RKO (cell line): ENCODE results near the gene PDZRN4.

Experiments
- DNase-seq: peaks from one replicate; pipeline ENCODE4 v3.0.0-alpha.2; 2016; ENCODE audit warnings: low spot score

Gene PDZRN4

DNA sequence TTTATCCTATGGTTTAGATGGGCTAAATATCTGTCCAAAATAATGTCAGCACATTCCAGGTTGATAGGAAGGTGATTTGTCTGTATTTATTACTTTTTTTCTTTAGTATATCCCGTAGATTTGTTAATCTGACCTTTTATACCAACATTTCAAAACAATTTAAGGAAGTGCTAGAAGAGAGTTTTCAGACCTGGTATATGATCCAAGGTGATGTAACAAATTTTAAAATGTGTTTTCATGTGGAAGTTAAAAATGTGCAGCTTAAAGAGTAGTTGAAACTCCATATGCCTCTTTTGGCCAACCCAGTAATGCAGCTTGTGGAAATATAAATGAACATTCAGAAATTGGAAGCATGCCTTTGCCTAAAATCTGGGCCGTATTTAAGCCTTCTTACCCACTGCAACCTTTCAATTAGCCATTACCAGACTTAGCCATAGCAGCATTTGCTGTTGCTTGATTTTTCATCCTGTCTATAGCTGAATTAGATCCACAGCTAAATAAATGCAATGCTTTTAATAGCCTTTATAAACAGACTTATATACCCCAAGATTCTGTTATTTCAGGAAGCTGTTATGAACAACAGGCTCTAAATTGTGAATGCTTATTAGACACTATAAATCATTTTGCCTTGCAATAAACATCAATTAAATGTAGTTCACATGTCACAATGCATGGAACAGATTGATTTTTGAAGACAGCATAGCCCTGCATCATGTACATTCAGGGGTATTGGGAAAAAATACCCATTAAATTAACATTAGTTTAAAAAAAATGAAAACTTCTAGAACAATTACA is 271.2 kb downstream of the PDZRN4 start:
- no peak for DNase-seq

DNA sequence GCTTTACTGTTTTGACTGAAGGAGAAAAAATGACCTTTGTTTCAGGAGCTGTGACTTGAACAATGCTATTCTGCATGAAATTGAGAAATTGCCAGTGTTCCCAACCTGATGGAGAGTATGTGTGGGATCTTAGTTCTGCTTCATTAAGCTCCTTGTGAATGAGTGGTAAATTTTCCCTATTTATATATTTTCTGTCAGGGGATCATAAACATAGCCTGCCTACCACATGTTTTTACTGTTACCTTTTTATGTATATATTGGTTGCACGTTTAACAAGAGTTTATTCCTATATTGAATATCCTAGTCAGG is 271.7 kb downstream of the PDZRN4 start:
- no peak for DNase-seq

DNA sequence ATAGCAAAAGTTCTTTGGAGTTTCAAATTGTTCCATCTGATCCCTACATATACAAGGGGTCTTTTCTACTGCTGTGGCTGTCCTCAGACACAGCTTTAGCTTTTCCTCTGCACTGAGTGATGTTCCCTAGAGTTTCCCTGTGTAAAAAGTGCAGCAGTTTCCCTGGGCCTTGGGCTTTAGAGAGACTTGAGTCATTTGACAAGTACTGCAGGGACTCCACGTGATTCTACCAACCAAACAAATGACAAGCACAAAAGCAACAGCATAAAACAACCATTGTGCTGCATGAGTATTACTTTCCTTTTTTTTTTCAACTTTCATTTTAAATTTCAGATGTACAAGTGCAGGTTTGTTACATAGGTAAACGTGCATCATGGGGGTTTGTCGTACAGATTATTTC is 272.8 kb downstream of the PDZRN4 start:
- DNase-seq = no peak

DNA sequence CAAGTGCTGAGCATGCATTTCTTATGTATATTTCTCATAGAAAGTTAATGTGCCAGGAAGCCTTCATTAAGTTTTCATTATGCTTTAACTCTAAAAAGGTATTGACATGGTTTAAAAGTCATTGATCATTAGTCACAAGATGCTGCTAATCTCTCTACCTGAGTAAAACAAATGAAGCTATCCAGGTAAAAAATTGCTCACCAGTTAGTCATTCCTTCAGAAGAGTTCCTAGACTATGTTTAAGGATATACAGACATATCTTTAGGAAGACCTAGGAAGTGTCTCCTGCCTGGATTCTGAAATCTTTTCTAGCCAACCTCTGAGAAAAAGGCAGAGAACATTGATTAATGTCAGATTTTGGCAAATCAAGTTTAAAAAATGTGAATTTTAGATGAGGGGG is 274.2 kb downstream of the PDZRN4 start:
- DNase-seq = no peak

DNA sequence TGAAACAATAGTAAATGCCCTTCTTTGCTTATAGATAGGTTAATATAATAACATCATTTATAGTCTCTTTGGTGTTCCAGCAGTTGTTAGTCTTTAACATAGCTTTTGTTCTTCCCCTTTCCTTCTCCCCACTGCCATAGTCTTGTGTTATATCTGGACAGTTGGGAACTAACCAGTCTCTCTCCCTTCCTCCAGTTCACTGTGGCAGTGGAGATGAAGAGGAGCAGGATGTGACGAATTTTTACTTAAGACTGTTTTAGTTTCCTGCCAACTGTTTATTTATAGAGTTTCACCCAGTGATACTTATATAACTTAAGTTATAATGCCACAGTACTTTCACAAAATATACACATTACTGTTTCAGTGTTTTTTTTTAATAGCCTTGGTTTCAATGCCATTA is 277.4 kb downstream of the PDZRN4 start:
- no peak for DNase-seq

DNA sequence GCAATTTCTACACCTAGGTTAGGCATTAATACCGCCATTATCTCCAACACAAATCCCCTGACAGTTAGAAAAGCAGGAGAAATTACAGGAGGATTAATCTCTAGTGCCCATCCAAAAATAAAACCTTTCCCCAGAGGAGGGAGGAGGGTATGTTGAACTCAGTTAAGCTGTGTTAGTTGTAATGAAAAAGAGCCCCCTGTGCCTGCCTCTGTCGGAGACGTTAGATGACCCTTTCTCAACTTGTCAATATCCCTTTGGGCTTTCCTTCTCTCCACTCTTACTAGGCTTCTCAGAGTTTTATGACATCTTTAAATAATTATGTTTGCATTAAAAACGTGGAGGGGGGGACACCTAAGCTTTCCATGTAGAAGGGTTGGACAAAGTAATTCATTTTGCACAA is 278.2 kb downstream of the PDZRN4 start:
- no peak for DNase-seq

DNA sequence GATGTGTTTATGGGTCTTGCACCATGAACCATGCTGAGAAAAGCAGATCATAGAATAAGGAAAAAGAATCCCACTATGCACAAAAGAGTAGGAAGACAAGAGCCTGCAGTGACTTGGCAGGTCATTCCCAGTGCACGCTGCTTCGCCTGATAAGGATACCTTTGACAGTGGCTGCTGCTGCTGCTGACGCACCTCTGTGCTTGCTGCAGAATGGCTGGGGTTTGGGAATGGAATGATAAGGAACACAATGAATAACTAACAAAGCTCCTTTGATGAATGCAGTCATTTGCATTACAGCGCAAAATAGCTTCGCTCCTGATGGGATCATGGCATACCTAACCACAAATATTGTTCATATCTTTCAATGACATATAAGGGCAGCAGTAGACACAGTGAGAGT is 278.7 kb downstream of the PDZRN4 start:
- no peak for DNase-seq

DNA sequence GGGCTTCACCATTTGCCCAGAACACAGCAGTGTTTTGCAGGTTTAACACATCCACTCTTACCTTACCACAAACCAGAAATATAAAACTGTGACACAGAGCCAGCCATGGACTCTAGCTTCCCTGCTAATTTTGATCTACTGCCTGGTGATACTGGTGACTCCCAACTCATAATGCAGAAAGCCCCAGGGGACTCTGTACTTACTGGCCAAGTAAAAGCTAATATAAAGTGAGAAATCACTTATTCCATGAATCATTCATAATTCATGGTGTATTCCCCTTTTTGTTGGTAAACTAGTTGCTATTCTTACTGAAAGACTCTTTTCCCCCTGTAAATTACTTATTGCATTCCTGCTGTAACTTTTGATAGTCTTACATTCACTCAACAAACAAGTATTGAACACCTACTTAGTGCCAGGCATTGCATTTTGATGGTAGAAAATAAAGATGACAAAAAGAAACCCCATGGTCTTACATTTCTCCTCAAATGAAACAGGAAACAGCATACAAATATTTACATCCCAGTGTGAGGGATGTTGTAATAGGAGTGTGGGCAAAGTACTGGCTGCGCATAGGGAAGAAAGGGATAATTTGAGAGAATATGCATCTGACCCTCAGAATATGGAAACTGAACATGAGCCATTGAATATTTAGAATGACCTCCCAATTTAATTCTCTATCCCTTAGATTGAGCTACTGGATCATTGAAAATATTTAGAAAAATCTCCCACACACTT is 279.6 kb downstream of the PDZRN4 start:
- DNase-seq = no peak

DNA sequence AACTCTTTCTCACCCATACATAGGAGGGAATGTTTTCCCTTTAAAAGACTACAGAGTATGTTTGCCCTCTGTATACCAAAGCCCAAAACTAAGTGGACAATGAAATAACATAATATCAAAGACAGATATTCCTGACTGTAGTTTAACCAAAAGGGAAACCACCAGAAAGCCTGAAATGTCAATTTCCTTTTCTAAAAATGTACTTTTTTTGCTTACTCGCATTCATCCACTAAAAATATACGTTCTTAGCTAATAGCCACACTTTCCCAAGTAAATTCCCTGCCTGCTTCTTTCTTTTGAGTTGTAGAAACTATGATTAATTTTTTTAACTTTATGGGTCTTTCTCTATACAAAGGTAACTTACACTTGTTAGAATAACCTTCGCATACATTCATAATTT is 280.2 kb downstream of the PDZRN4 start:
- DNase-seq = no peak

DNA sequence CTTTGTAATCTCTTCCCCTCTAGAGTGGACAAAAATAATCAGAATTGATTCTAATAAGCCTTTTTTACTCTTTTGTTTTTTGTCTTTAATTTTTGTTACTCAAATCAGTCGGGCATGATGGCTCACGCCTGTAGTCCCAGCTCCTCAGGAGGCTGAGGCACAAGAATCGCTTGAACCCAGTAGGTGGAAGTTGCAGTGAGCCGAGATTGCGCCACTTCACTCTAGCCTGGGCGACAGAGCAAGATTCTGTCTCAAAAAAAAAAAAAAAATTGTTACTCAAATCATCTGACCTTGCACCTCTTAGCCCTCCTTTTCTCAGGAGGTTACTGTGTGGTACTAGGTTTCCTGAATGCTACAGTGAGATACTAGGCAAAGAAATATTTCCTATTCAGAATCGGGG is 280.6 kb downstream of the PDZRN4 start:
- DNase-seq = no peak

DNA sequence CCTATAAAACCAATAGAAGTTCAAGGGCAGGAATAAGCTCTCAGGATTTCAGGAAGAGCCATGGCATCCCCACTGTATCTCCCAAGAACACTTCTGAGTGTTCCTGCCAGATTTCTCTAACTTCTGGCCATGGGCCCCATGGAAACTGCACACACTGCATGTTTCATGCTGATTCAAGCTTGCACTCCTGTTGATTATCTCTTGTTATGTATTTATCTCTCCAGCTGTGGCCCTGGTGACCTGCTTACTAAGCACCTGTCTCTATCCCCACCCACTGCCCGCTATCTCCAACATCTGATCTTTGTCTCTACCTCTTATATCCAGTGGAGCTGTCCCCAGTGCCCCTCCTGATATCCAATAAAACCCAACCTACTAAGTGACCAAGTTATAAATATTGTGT is 285.3 kb downstream of the PDZRN4 start:
- DNase-seq = no peak

DNA sequence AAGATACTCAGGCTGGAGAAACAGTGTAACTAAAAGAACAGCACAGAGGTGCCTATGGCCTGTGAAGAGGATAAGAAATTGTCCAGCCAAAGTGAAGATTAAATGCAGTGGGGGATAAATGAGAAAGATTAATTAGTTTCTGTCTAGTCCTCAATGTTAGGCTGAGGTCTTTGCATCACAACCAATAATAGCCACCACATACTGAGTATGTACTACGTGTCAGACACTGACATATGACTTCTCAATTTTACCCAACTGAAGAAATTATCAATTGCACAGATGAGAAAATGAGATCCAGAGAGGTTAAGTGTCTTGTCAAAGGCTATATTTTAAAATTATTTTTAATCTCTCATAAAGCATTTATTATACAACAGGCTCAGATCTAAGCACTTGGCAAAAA is 285.9 kb downstream of the PDZRN4 start:
- DNase-seq = no peak

DNA sequence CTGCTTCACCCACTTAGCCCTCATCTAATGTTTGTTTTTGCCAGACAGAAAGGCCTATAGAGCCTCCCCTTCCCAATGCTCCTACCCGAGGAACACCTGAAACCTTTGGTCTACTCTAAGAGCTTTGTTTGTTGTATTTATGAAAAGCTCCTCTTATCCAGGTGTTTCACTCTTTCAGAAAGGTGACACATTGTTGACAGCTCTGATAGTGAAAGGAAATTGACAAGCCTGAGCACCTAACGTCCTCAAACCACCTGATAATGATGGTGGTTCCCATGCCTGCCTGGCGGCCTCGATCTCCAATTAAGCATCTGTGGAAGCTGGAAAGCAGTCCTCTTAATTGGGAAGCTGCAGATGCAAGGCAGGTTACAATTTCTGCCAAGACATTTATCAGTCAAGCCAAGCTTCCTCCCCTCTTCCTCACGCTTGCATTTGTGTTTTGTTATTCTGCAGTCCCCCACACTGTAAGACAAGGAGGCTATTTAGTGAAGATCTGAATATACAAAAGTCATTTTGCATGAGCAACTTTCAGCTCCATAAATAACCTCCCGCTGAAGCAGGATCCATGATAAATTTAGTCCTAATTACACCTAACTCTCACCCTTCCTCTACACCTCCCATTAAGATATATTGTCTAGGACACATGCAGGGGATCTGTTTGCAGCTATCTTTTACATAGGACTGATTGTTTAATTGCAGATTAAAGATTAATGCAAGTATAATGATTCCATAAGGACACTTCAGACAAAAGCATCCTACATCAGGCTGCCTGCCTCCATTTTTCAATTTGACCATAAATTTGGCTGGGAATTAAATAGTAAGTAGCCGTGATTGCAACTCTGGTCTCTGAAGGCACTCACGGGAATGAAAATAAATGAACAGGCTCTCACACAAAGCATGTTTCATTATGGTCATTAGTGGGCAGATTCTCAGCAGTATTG is 288.6 kb downstream of the PDZRN4 start:
- no peak for DNase-seq

DNA sequence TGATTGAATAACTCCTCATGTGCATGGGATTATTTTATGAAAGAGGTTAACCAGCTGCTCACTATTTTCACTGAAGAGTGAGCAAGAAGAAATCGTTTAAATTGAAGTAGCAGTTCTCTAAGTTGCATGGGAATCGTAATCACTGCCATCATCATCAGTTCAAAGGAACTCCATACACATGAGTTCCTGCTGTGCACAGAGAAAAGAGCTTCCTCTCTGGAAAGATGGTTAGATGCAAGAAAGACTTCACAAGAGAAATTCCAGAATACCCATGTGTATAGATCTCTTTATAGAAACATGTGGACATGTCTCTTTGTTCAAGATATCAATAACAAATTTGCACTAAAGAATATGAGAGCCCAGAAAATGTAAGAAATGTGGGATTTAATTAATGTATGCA is 291.3 kb downstream of the PDZRN4 start:
- no peak for DNase-seq

DNA sequence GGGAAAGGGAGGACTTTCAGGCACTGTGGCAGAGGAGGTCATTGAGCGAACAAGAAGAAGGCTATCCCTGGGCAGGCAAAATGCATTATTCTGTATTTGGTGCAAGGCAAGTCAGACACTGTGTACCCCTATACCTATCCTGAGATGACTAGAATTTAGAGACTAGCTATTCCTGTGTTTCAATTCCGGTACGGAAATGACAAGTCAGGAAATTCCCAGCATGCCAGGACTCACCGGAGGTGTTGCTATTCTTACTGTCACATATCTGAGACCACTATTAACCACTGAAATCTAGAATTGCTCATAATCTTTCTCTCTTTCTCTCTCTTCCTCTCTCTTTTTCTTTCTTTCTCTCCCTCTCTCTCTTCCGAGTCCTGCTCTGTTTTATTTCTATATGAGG is 297.1 kb downstream of the PDZRN4 start:
- DNase-seq = no peak

DNA sequence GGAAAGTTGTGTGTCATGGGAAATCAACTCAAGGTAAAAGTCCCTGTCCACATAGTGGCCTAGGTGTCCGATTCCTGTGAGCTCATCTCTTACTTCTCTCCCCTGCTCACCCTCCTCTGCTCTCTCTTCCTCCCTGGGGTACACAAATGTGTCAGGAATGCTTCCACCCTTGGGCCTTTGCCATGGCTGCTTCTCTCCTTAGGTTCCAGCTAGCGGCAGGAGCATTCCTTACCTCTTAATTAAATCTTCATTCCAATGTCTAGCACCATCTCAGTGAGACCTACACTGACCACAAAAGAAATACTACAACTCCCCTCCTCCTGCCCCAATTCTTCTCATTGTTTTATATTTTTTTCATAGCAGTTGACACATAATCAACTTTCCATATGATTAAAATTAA is 298.6 kb downstream of the PDZRN4 start:
- DNase-seq = no peak

DNA sequence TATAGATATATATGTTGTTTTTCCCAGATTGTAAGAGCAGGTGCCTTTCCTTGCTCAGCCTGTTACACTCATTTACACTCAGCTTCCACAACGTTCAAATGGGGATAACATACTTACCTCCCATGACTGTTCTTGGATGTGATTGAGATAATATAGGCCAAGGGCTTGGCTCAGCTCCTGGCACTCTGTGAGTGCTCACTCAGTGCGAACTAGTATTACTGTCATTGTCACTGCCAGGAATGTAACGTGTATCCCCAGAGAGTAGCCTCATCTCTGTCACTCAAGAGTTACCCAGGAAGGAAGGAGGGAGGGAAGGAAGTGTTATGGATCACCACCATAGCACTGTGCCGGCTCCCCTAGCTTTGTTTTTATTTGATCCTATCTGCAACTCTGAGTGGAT is 307.9 kb downstream of the PDZRN4 start:
- DNase-seq = no peak

DNA sequence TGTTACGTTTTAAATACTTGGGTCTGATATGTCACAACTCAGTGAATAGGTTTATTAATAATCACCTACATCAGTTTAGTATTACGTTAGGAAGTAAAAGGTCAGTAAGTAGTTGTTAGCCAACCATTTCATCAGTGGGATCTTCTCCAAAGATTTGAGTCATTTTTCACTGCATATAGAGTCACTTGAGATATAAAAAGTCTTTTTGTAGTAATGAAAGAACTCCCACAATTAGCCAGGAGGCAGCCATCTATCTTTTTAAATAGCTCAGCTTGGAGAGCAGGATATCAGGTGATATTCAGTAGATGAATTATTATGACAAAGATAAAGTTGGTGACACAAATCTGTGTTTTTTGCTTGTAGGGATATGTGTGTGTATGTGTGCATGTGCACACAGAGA is 309.3 kb downstream of the PDZRN4 start:
- no peak for DNase-seq

DNA sequence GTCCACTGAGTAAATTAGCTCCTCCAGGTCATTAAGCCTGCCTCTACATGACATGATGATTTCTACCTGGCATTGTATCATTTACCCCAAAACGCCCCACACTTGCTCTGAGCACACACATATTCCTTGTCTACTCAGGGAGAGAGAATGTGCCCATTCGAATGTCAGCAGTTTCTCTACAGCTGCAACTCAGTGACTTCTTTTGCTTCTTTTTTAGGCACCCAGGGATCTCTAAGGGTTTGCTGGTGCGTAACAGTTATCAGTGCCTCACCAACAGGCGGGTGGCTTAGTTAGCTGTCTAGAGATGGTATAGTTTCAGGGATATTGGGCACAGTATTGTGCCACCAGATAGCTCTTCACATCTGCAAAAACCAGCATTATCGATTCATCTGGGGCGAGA is 316.9 kb downstream of the PDZRN4 start:
- no peak for DNase-seq

DNA sequence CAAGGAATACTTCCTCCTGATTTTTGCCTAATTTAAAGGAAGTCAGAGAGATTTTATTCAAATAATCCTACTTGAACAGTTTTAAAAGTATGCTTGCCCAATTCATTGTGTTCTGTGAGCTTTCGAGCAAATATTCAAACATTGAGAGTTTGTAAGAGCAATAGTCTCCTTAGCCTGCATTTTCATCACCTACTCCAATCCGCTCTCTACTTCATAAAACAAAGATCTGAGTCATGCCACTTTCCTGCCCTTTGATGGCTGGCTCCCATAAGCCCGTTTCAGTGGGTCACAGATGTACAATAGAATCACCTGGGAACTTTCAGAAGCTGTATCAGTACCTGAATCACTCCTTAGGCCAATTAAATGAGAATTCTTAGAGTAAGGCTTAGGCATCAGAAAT is 319.2 kb downstream of the PDZRN4 start:
- DNase-seq = no peak

DNA sequence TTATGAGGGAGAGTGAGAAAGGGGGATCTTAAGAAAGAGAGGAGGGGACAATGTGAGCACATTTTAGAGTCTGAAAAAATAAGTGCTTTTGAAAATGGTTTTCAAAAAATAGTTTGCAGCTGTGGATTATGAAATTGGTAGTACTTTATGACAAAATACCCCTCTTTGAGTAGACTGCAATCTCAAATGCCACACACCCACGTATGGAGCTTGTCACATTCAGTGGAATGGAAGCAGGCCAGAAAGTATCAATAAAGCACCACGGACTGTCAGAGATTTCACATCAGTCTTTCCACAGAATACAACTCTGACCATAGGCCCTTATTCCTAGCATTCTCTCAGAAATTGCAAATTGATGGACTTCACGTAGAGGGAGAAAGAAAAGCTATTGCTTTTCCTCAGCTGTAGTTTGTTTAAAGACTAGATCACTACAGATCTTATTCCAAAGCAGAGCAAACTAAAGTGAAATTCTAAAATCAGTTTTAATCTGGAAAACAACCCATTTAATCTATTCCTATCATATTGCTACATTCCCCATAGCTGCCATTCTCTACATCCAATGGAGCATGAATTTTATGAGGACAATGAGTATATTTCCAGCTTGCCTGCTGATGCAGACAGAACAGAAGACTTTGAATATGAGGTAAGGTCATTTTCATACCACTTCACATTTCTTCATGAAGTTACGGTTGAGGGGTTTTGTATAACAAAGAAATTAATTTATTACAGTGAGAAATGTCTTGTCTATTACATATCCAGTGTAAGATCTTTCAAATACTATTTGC is 321.3 kb downstream of the PDZRN4 start:
- DNase-seq = no peak

DNA sequence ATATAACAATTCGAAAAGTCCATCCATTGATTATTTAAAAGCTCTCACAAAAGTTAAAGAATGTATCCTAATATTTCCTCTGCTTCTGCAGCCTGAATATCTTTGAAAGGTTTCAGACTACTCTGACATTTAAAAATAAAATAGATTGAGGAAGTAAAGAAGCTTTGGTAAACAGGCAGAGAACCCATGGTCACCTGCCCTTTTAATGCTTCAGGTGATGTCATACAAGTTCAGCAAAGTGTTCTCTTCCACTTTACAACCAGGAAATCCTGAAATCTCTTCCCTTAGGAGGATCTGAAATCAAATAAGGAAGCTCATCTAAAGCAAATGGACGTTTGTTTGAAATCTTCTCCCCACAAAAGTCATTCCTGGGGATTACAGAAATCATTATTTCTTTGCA is 322.4 kb downstream of the PDZRN4 start:
- no peak for DNase-seq
